ENCODE data around the gene PLD4.

The PLD4 gene

GRCh38 chr14:104976198-104977007 lies 51.7 kb downstream of the PLD4 start:
- peak; percentile 75 for DNase-seq

- no peak for DNase-seq
These were observed 52.5 kb downstream of the PLD4 start for GRCh38 chr14:104977008-104977680.

- peak; percentile 68 for DNase-seq
These were observed 53.3 kb downstream of the PLD4 start, which contains the start of gene AHNAK2 for GRCh38 chr14:104977681-104978653. AHNAK2 (minus strand) TSS chr14:104978374; CDS start chr14:104978237, 137 bp downstream.

- DNase-seq: no peak
These were observed 54.3 kb downstream of the PLD4 start for GRCh38 chr14:104978746-104979691.

GRCh38 chr14:104979758-104980610 lies 55.3 kb downstream of the PLD4 start:
- DNase-seq: no peak

GRCh38 chr14:104980611-104981531 lies 56.2 kb downstream of the PLD4 start:
- no peak for DNase-seq

DNA sequence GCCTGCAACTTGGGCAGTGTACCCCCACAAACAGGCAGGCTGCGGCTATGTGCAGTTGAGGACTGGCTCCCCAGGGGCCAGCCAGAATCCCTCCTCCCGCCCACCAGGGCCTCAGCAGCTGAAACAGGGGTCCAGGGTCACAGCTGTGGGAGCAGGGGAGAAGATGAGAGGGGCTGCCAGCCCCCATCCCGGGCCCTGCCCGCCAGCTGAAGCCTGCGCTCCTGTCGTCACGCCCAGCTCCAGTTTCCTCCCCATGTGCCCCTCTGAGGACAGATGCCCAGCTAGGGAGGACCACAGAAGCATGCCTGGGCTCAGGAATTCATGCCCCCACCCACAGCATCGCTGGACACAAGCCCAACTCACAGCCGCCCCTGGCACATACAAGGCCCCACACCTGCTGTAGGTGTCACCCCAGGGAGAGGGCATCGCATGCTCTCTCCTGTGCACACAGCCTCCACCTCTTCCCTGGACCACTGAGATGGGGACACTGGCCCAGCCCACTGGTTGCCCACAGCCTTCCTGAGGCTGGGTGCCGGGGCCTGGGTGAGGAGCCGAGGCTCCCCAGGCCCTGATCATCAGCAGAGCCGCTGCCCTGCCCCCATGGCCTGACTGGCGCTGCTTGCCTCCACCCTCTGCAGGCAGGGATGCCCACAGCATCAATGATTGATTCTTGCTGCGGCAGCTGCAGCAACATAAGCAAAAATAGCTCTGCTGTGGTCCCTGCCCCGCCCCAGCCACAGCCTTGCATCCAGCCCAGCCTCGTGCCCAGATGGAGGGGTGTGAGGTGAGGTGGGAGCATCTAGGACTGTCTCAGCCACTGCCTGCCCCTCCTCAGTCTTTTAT lies 57.2 kb downstream of the PLD4 start:
- no peak for DNase-seq

- no peak for DNase-seq
These were observed 58.0 kb downstream of the PLD4 start for GRCh38 chr14:104982548-104983230.
